GM06990 (cell line): Measurements from ENCODE around the gene RGS9BP.
"Not testable (repeated sequence)": the region's sequence is repeated elsewhere in the genome, so short reads cannot be mapped to it uniquely, and the experiment has no call there.

Experiments
- DNase-seq: peaks from one replicate; pipeline ENCODE4 v3.0.0-alpha.2; 2011; ENCODE audit not compliant: insufficient read length; ENCODE audit errors: extremely low read depth
- H3K27me3 ChIP-seq: replicated peaks from 2 replicates; pipeline ENCODE4 v1.6.0; 2011; ENCODE audit warnings: low read length; ENCODE audit not compliant: control insufficient read depth, insufficient read depth
- H3K36me3 ChIP-seq: 2 replicates; pipeline ENCODE4 v1.5.1; 2011; ENCODE audit warnings: low read length; ENCODE audit not compliant: control insufficient read depth, insufficient read depth
- H3K4me3 ChIP-seq: replicated peaks from 2 replicates; pipeline ENCODE4 v1.5.1; 2011; ENCODE audit warnings: low read depth, mild to moderate bottlenecking, control low read depth, low read length
- CTCF ChIP-seq: IDR thresholded peaks from 2 replicates; pipeline ENCODE4 v1.5.1; 2011; ENCODE audit warnings: low read length, control low read depth, mild to moderate bottlenecking, inconsistent platforms; ENCODE audit not compliant: insufficient read depth, poor library complexity, severe bottlenecking

RGS9BP gene

DNA sequence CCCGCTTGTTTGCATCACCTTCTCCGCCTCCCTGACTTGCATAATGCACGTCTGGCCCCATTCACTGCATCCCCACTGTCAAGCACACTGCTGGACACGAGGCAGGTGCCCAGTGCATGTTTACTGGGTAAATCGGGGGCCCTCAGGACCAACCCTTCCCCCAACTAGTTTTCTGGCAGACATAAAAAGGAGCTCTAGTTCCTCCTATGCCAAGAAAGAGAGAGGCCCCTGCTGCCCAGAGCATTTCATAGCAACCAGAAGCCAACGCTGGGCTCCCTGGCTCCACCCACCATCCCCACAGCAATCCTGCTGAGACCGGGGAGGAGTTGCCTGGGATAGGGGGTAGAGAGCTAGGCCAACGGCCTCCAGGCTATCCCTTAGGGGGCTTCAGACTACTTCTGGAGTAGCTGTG is 23.9 kb upstream of the RGS9BP start:
- TF ChIP-seq CTCF, result no peak
- Histone ChIP-seq H3K4me3 (no peak overlapping the region), H3K36me3 (peaks cover 3% of the 10 kb centered on the region; the same call in 1 of the 2 replicates), H3K27me3 (no peaks in the 10 kb centered on the region)
- DNase-seq, result no peak

GRCh38 chr19:32652331-32652730 is 23.3 kb upstream of the RGS9BP start:
- not testable (repeated sequence) for H3K4me3 ChIP-seq, H3K27me3 ChIP-seq, DNase-seq, H3K36me3 ChIP-seq

GRCh38 chr19:32652894-32653598 is 22.6 kb upstream of the RGS9BP start:
- peaks cover 5% of the 10 kb centered on the region for H3K36me3 ChIP-seq
- no peak for TF ChIP-seq CTCF
- no peak overlapping the region for H3K4me3 ChIP-seq
- H3K27me3 ChIP-seq, result no peaks in the 10 kb centered on the region
- no peak for DNase-seq

- Histone ChIP-seq H3K27me3 (no peaks in the 10 kb centered on the region), H3K4me3 (no peak overlapping the region), H3K36me3 (peaks cover 8% of the 10 kb centered on the region)
- no peak for DNase-seq
- TF ChIP-seq CTCF, result no peak
These were observed 22.1 kb upstream of the RGS9BP start for GRCh38 chr19:32653599-32653915.

DNA sequence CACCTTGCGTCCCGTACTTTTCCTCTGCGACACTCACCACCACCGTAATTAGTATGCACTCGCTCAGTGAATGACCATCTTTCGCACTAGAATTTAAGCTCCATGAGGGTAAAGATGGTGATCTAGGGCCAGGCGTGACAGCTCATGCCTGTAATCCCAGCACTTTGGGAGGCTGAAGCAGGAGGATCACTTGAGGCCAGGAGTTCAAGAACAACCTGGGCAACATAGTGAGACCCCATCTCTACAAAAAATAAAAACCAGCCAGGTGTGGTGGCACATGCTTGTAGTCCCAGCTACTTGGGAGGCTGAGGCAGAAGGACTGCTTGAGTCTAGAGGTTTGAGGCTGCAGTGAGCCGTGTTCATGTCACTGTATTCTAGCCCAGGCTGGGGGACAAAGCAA is 19.3 kb upstream of the RGS9BP start:
- DNase-seq, H3K36me3 ChIP-seq, H3K27me3 ChIP-seq: not testable (repeated sequence)

DNA sequence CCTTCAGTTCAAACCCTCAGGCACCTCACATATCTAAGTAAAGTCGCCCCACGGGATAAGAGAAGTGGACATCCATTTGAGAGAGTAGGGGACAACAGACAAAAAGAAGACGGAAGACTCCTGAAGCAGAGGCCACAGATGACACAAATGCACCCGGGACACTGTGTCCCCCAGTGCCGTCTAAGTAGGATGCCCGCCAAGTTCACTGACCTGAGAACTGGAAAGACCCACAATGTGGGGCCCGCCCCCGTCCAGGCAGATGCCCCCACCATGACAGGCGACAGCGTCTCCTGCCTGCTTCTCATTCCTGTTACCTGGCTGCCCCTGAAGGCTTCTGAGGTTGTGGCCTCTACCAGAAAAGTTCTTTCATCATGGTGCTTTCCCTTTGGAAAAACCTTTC is 17.6 kb upstream of the RGS9BP start:
- peaks cover 6% of the 10 kb centered on the region for H3K36me3 ChIP-seq
- DNase-seq, result no peak
- H3K27me3 ChIP-seq, result no peaks in the 10 kb centered on the region
- no peak for TF ChIP-seq CTCF
- H3K4me3 ChIP-seq, result no peak overlapping the region

More for the DNA sequence above, 19.3 kb upstream of the RGS9BP start:
- not testable (repeated sequence) for H3K4me3 ChIP-seq

DNA sequence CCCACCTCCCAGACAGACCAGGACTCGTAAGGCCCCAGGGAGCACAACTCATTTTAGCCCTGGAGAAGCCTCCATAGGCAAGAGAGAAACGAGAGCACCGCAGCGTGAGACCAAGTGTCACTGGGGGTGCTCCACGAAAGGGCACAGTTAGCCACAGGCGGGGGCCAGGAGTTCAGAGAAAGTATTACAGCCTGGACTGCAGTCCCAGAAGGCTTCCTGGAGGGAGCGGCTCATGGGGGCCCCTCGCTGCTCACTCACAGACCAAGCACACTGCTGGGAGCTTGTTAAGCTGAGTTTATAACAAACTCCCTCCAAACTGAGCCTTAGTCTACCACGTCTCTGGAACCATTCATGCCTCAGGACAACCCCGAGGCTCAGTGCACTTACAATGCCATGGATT is 17.1 kb upstream of the RGS9BP start:
- Histone ChIP-seq H3K36me3 (peaks cover 6% of the 10 kb centered on the region), H3K4me3 (no peak overlapping the region), H3K27me3 (no peaks in the 10 kb centered on the region)
- no peak for TF ChIP-seq CTCF
- no peak for DNase-seq
